Measurements from ENCODE around the gene SBF1.

SBF1 gene

GRCh38 chr22:50505776-50506610 is 31.2 kb upstream of the SBF1 start:
- no peak for TF ChIP-seq ZFX (IDR thresholded peaks at IDR 0.05; ENCODE audit: borderline replicate concordance)
- no peak for TF ChIP-seq CTCF (IDR thresholded peaks at IDR 0.05)
- peak overlapping the region; percentile 73 for H3K27ac ChIP-seq

GRCh38 chr22:50505276-50505775 is 30.5 kb upstream of the SBF1 start:
- no peak for TF ChIP-seq ZFX (IDR thresholded peaks at IDR 0.05; ENCODE audit: borderline replicate concordance)
- TF ChIP-seq CTCF (IDR thresholded peaks at IDR 0.05) = no peak
- H3K27ac ChIP-seq = no peak overlapping the region

- H3K27ac ChIP-seq = no peak overlapping the region
Measured at GRCh38 chr22:50504369-50505211, 29.8 kb upstream of the SBF1 start.

GRCh38 chr22:50503475-50504145 is 28.8 kb upstream of the SBF1 start:
- H3K27ac ChIP-seq = no peak overlapping the region
- TF ChIP-seq ZFX (IDR thresholded peaks at IDR 0.05; ENCODE audit: borderline replicate concordance) (no peak), CTCF (IDR thresholded peaks at IDR 0.05) (no peak)

More at GRCh38 chr22:50504369-50505211, 29.8 kb upstream of the SBF1 start:
- TF ChIP-seq CTCF (IDR thresholded peaks at IDR 0.05) = no peak
- TF ChIP-seq ZFX (IDR thresholded peaks at IDR 0.05; ENCODE audit: borderline replicate concordance) = no peak

GRCh38 chr22:50502628-50503474 is 28.0 kb upstream of the SBF1 start:
- H3K27ac ChIP-seq = peak overlapping the region; percentile 33; the same call in 1 of the 2 replicates
- TF ChIP-seq CTCF (IDR thresholded peaks at IDR 0.05) (no peak), ZFX (IDR thresholded peaks at IDR 0.05; ENCODE audit: borderline replicate concordance) (no peak)

GRCh38 chr22:50502096-50502495 is 27.3 kb upstream of the SBF1 start:
- peak overlapping the region; percentile 33 for H3K27ac ChIP-seq
- TF ChIP-seq ZFX (IDR thresholded peaks at IDR 0.05; ENCODE audit: borderline replicate concordance) = no peak
- no peak for TF ChIP-seq CTCF (IDR thresholded peaks at IDR 0.05)

Measured in 22Rv1 (cell line).